PFSK-1 (cell line): ENCODE data around the gene RTCA.

Source experiments
- FOXP2 ChIP-seq: optimal IDR thresholded peaks from 2 replicates; pipeline ENCODE3; 2011; ENCODE audit warnings: borderline replicate concordance, control low read depth, inconsistent platforms; ENCODE audit not compliant: insufficient read depth; ENCODE audit errors: extremely low read length, extremely low read depth
- POLR2AphosphoS5 ChIP-seq: IDR thresholded peaks from 2 replicates; pipeline ENCODE4 v1.6.1; 2012; ENCODE audit warnings: low read depth, mild to moderate bottlenecking, control low read depth, low read length, moderate library complexity
- SIN3A ChIP-seq: IDR thresholded peaks from 2 replicates; pipeline ENCODE4 v1.6.1; 2012; ENCODE audit warnings: mild to moderate bottlenecking, low read length, moderate library complexity, borderline replicate concordance; ENCODE audit not compliant: insufficient read depth
- TAF1 ChIP-seq: IDR thresholded peaks from 2 replicates; pipeline ENCODE4 v1.6.1; 2012; ENCODE audit warnings: low read length, control low read depth, borderline replicate concordance; ENCODE audit not compliant: insufficient read depth
- TF ChIP-seq, protein P1 (sequence below), 2 experiments: IDR thresholded peaks; 2 replicates each; pipeline versions ENCODE4 v1.6.1 to v1.8.0; 2011 to 2012; ENCODE audit warnings: low read depth in 2 of 2, low read length in 2 of 2, control low read depth in 1 of 2, inconsistent platforms in 1 of 2, mild to moderate bottlenecking in 1 of 2, moderate library complexity in 1 of 2; ENCODE audit not compliant: insufficient read depth in 1 of 2

The RTCA gene

DNA sequence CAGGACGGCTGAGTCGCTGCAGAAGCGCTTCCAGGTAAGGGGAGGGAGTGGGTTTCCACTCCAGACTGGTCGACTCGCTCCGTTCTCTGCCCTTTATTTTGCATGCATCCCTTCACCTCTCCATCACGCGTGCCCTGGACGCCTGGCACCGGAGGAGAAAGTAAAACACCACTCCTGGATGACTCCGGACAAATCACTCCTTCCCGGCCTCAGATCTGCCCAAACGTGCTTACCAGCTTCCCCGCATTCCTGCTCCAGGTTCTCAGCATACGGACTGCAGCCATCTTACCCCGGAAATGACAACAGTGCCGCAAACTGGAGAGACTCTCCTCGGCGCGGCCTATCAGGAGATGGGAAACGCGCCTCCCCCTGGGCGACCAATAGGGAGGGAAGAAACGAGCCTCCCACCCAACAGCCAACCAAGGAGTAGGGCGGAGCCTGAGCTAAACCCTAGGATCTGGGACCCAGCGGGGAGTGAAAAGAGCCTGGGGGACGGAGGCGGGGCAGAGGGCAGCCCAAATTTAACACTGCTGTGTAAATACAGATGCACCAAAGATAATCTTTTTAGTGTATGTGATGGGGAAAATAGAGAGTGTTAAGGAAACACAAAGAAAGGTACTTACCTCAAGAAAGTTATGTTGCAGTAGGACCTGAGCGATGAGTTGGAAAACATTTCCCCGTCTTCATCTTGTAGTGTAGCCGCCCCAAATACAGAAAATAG, 16.3 kb upstream of the RTCA start, which contains the start of gene DBT:
Gene DBT (minus strand): TSS at position 298 of the 721 bp plus-strand sequence. CDS start 14 bp downstream, at position 284.
- TF ChIP-seq POLR2AphosphoS5 (peak; percentile 96), TAF1 (peak; percentile 99), SIN3A (no peak; the same call in 1 of the 2 replicates), FOXP2 (peak; percentile 22)
- TF ChIP-seq, protein P1, sequence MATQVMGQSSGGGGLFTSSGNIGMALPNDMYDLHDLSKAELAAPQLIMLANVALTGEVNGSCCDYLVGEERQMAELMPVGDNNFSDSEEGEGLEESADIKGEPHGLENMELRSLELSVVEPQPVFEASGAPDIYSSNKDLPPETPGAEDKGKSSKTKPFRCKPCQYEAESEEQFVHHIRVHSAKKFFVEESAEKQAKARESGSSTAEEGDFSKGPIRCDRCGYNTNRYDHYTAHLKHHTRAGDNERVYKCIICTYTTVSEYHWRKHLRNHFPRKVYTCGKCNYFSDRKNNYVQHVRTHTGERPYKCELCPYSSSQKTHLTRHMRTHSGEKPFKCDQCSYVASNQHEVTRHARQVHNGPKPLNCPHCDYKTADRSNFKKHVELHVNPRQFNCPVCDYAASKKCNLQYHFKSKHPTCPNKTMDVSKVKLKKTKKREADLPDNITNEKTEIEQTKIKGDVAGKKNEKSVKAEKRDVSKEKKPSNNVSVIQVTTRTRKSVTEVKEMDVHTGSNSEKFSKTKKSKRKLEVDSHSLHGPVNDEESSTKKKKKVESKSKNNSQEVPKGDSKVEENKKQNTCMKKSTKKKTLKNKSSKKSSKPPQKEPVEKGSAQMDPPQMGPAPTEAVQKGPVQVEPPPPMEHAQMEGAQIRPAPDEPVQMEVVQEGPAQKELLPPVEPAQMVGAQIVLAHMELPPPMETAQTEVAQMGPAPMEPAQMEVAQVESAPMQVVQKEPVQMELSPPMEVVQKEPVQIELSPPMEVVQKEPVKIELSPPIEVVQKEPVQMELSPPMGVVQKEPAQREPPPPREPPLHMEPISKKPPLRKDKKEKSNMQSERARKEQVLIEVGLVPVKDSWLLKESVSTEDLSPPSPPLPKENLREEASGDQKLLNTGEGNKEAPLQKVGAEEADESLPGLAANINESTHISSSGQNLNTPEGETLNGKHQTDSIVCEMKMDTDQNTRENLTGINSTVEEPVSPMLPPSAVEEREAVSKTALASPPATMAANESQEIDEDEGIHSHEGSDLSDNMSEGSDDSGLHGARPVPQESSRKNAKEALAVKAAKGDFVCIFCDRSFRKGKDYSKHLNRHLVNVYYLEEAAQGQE (IDR thresholded peaks at IDR 0.05; ENCODE audit: insufficient read depth in 1 of 2, low read depth in 2 of 2, low read length in 2 of 2), result peak in 1 of 2 experiments; percentile 46; a peak in 1 of 4 replicates

DNA sequence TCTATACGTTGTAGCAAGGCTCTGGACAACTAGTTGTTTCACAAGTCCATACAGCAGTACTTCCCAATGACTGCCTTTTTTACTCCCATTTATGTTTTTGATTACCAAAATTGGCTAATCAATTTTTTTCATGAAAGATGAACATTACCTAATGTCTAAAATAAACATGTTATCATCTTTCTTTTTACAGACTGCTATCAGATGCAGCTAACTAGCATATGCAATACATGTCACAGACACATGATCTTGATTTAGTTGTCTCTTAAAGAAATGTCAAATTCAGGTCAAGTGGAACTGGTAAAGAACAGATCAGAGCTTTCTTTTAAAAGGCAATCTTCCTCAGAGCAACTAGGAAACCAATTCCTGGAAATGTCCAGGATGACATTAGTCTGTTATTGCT, 15.8 kb upstream of the RTCA start:
- TF ChIP-seq SIN3A (no peak), TAF1 (no peak), POLR2AphosphoS5 (no peak), FOXP2 (no peak)
- TF ChIP-seq, protein P1 (IDR thresholded peaks at IDR 0.05; ENCODE audit: insufficient read depth in 1 of 2, low read depth in 2 of 2, low read length in 2 of 2), result no peak

DNA sequence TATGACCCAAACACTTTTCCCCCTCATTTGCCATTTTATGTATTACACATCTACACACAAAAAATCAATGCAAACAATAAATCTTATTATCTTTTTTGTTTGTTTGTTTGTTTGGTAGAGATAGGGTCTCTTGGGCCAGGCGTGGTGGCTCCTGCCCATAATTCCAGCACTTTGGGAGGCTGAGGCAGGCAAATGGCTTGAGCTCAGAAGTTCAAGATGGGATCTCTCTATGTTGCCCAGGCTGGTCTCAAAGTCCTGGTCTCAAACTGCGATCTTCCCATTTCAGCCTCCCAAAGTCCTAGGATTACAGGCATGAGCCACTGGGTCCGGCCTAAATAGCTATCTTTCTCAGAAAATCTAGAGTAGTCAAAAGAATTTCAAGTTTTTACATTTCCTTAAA, 15.2 kb upstream of the RTCA start:
- TF ChIP-seq FOXP2, result no peak
- TF ChIP-seq TAF1, result no peak
- no peak for TF ChIP-seq SIN3A
- no peak for TF ChIP-seq POLR2AphosphoS5
- TF ChIP-seq, protein P1 (IDR thresholded peaks at IDR 0.05; ENCODE audit: insufficient read depth in 1 of 2, low read depth in 2 of 2, low read length in 2 of 2), result no peak

DNA sequence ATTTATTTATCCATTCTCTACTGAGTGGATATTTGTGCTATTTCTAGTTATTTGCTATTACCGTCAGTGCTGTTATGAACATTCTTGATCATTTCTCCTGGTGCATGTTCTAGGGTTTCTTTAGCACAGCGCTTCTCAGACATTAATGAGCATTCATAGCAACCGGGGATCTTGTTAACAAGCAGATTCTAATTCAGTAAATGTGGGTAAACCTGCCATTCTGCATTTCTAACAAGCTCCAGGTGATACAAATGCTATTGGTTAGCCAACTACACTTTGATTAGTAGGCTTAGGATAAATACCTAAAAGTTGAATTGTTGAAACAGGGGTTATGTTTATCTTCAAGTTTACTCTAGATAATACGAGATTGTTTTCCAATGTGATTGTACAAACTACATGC, 13.1 kb upstream of the RTCA start:
- no peak for TF ChIP-seq SIN3A

DNA sequence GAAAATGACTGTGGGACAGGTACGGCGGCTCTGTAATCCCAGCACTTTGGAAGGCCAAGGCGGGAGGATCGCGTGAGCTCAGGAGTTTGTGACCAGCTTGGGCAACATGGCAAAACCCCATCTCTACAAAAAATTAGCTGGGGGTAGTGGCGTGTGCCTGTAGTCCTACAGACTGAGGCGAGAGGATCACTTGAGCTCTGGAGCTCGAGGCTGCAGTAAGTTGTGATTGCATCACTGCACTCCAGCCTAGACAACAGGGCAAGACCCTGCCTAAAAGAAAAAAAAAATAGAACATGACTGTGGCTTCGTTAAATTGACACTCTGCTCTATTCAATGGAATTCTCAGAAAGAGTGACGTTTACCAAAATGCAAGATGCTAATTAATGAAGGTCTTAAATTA, 12.5 kb upstream of the RTCA start:
- TF ChIP-seq POLR2AphosphoS5 (no peak), SIN3A (no peak), FOXP2 (no peak)

DNA sequence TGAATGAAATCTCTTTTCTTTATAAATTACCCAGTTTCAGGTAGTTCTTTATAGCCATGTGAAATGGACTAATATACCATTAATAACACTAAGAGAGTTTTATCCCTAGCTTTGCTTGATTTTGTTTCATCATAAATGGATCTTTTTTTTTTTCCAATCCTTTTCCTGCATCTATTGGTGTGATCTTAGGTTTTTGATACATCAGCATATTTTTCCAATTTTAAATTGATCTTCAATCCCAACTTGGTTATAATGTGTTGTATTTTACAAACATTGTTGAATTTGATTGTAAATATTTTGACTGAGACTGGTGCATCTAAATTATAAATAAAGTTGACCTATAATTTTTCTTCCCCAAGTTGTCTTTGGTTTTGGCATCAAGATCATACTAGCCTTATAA, 4.3 kb upstream of the RTCA start:
- TF ChIP-seq FOXP2 (no peak), SIN3A (no peak), POLR2AphosphoS5 (no peak), TAF1 (no peak)
- TF ChIP-seq, protein P1 (IDR thresholded peaks at IDR 0.05; ENCODE audit: insufficient read depth in 1 of 2, low read depth in 2 of 2, low read length in 2 of 2), result no peak
